ENCODE results near the gene FOSL2.

Gene FOSL2

GRCh38 chr2:28395334-28396061 lies 2.8 kb downstream of the FOSL2 start:
- DNase-seq (ENCODE audit: low spot score): no peak

- DNase-seq (ENCODE audit: low spot score): no peak
Observed at GRCh38 chr2:28397043-28397381, 4.4 kb downstream of the FOSL2 start.

- no peak for DNase-seq (ENCODE audit: low spot score)
Observed at GRCh38 chr2:28398101-28398834, 5.6 kb downstream of the FOSL2 start.

GRCh38 chr2:28399289-28399688 lies 6.6 kb downstream of the FOSL2 start:
- DNase-seq (ENCODE audit: low spot score): no peak

- no peak for DNase-seq (ENCODE audit: low spot score)
Observed at GRCh38 chr2:28399956-28400355, 7.3 kb downstream of the FOSL2 start.

- DNase-seq (ENCODE audit: low spot score): no peak
Observed at GRCh38 chr2:28400419-28400818, 7.8 kb downstream of the FOSL2 start.

GRCh38 chr2:28400921-28401320 lies 8.3 kb downstream of the FOSL2 start:
- DNase-seq (ENCODE audit: low spot score): no peak

GRCh38 chr2:28401411-28401810 lies 8.8 kb downstream of the FOSL2 start:
- DNase-seq (ENCODE audit: low spot score): no peak

GRCh38 chr2:28401948-28402550 lies 9.4 kb downstream of the FOSL2 start:
- no peak for DNase-seq (ENCODE audit: low spot score)

GRCh38 chr2:28403370-28403956 lies 10.8 kb downstream of the FOSL2 start:
- no peak for DNase-seq (ENCODE audit: low spot score)

GRCh38 chr2:28404086-28404485 lies 11.4 kb downstream of the FOSL2 start:
- no peak for DNase-seq (ENCODE audit: low spot score)

GRCh38 chr2:28405537-28405936 lies 12.9 kb downstream of the FOSL2 start:
- no peak for DNase-seq (ENCODE audit: low spot score)

- no peak for DNase-seq (ENCODE audit: low spot score)
Observed at GRCh38 chr2:28406276-28407096, 13.8 kb downstream of the FOSL2 start.

GRCh38 chr2:28407131-28407975 lies 14.7 kb downstream of the FOSL2 start:
- no peak for DNase-seq (ENCODE audit: low spot score)

- no peak for DNase-seq (ENCODE audit: low spot score)
Observed at GRCh38 chr2:28407976-28408690, 15.5 kb downstream of the FOSL2 start.

- no peak for DNase-seq (ENCODE audit: low spot score)
Observed at GRCh38 chr2:28408764-28409599, 16.3 kb downstream of the FOSL2 start.

- DNase-seq (ENCODE audit: low spot score): no peak
Observed at GRCh38 chr2:28411166-28411755, 18.6 kb downstream of the FOSL2 start.

GRCh38 chr2:28411956-28412609 lies 19.4 kb downstream of the FOSL2 start:
- DNase-seq (ENCODE audit: low spot score): no peak
